Activated naive CD4-positive, alpha-beta T cell treated with anti-CD3 and anti-CD28 coated beads, Interleukin-2, amount 50 U/mL, for 72 hours (primary cell): ENCODE measurements around the gene PARP1. TPM values are rescaled to one million over a fixed set of nuclear protein-coding genes. Genes with fewer than 3 reads are reported as not detected.

ENCODE experiments used
- ATAC-seq, 2 donors: fragments of 150-1000 bp; cut with Tn5 transposase; 2 replicates each; pipeline ENCODE4 v1.10.0; 2021; ENCODE audit warnings: mild to moderate bottlenecking in 2 of 2, moderate library complexity in 2 of 2
- DNase-seq, 2 donors: peaks; one replicate each; pipeline ENCODE4 v3.0.0; 2021 to 2022; ENCODE audit warnings: low spot score in 2 of 2
- H3K27ac Mint-ChIP-seq, 2 donors: one replicate each; pipeline ENCODE4 v1.8.0; 2022; ENCODE audit warnings: mild to moderate bottlenecking in 2 of 2, mixed read lengths in 2 of 2
- H3K36me3 Mint-ChIP-seq, 2 donors: one replicate each; pipeline ENCODE4 v1.8.0; 2022; ENCODE audit warnings: mixed read lengths in 2 of 2
- H3K9me3 Mint-ChIP-seq, 2 donors: one replicate each; pipeline ENCODE4 v1.8.0; 2022; ENCODE audit warnings: mixed read lengths in 2 of 2
- total RNA-seq, 2 donors: library from RNA; stranded (reverse); gene quantifications; one replicate each; pipeline ENCODE4 v1.2.3, GENCODE V29; 2022

The PARP1 gene
- total RNA-seq, 2 donors from 2014 or later: 176 to 234 TPM

- Mint-ChIP-seq H3K36me3 (no peaks in the 10 kb centered on the region), H3K9me3 (no peaks in the 10 kb centered on the region), H3K27ac (no peak overlapping the region)
- DNase-seq (no peak), ATAC-seq (no peak)
These were observed 84.9 kb downstream of the PARP1 start for GRCh38 chr1:226322986-226323385.

DNA sequence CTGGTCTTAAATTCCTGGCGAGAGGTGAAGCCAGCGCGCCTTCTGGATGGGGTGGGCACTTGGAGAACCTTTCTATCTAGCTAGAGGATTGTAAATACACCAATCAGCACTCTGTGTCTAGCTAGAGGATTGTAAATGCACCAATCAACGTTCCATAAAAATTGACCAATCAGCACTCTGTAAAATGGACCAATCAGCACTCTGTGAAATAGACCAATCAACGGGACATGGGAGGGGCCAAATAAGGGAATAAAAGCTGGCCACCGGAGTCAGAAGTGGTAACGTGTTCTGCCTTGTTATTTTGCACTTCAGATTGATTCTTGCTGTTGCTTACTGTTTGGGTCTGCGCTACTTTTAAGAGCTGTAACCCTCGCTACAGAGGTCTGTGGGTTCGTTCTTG is 87.0 kb downstream of the PARP1 start:
- ATAC-seq: no peak
- no peaks in the 10 kb centered on the region for H3K36me3 Mint-ChIP-seq
- DNase-seq: no peak
- no peak overlapping the region for H3K27ac Mint-ChIP-seq
- H3K9me3 Mint-ChIP-seq: no peaks in the 10 kb centered on the region

GRCh38 chr1:226318471-226318870 is 89.4 kb downstream of the PARP1 start:
- H3K36me3 Mint-ChIP-seq: no peaks in the 10 kb centered on the region
- H3K27ac Mint-ChIP-seq: no peak overlapping the region
- no peaks in the 10 kb centered on the region for H3K9me3 Mint-ChIP-seq
- DNase-seq (no peak), ATAC-seq (no peak)

DNA sequence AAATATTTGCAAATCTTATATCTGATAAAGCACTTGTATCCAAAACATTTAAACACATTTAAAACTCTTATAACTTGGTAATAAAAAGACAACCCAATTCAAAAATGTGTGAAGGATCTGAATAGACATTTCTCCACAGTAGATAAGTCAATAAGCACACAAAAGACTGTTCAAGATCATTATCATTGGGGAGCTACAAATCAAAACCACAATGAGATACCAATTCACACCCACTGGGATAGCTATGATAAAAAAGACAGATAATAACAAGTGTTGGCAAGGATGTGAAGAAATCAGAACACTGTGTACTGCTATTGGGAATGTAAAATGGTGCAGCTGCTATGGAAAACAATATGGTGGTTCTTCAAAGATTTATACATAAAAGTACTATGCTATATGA is 93.8 kb downstream of the PARP1 start:
- DNase-seq: no peak

DNA sequence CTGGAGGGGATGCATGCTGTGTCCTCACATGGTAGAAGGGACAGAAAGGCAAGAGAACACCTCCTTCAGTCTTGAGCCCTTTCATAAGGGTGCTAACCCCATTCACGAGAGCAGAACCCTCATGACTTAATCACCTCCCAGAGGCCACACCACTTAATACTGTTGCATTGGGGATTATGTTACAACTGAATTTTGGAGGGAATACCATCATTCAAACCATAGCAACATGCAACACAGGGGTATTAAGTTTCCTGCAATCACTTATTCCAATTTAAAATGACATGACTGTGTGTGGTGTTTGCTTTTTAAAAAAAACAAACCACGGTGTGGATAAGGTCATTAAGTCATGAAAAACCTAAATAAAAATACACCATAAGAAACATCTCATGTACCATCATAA is 95.8 kb downstream of the PARP1 start:
- DNase-seq: no peak
- ATAC-seq: no peak
- Mint-ChIP-seq H3K27ac (no peak overlapping the region), H3K36me3 (peaks cover 0 to 8% of the 10 kb centered on the region in 2 donors), H3K9me3 (no peaks in the 10 kb centered on the region)

More for the DNA sequence above, 93.8 kb downstream of the PARP1 start:
- Mint-ChIP-seq H3K36me3 (peaks cover 0 to 8% of the 10 kb centered on the region in 2 donors), H3K9me3 (no peaks in the 10 kb centered on the region), H3K27ac (no peak overlapping the region)
- ATAC-seq: no peak

DNA sequence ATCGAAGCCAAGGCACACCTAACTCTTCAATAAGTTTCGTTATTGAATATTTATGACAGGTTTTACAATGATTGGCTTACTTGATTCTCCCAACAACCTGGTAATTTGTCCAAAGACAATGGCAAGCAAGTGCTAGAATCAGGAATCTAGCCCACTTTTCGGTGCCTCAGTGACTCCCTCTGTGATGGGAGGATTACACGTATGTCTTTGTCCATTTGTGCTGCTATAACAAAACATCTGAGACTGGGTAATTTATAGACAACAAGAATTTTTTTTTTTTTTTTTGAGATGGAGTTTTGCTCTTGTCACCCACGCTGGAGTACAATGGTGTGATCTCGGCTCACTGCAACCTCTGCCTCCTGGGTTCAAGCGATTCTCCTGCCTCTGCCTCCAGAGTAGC is 96.5 kb downstream of the PARP1 start:
- no peak overlapping the region for H3K27ac Mint-ChIP-seq
- no peaks in the 10 kb centered on the region for H3K9me3 Mint-ChIP-seq
- ATAC-seq: no peak

More for the DNA sequence above, 96.5 kb downstream of the PARP1 start:
- DNase-seq: no peak
- peaks cover 0 to 8% of the 10 kb centered on the region in 2 donors for H3K36me3 Mint-ChIP-seq

Other genes starting within 250 kb of the PARP1 start
- gene ACBD3, start 221.4 kb downstream of the PARP1 start, total RNA-seq: 10 to 100 TPM; 18.9 to 26.4 TPM
- under 1 TPM in 1 of 2 donors, not detected in 1; 0.27 TPM for gene MIXL1, start 184.4 kb downstream of the PARP1 start, total RNA-seq
- 1 to 10 TPM; 6.4 to 10.0 TPM for gene LIN9, start 98.9 kb downstream of the PARP1 start, total RNA-seq
- not detected for gene STUM, start 140.7 kb upstream of the PARP1 start, total RNA-seq